HepG2 (cell line): ENCODE data around the gene PPM1G. TPM values are rescaled to one million over a fixed set of nuclear protein-coding genes. Genes with fewer than 3 reads are reported as not detected.

Experiments
- DMTF1 ChIP-seq: sonication (generic); formaldehyde crosslinking; IDR thresholded peaks from 2 replicates; pipeline ENCODE4 v1.4.0; 2020; ENCODE audit warnings: mild to moderate bottlenecking, missing genetic modification reagents
- FOXA3 ChIP-seq: IDR thresholded peaks from 2 replicates; pipeline ENCODE4 v1.6.1; 2016; ENCODE audit warnings: missing genetic modification reagents, missing compliant biosample characterization
- GATA4 ChIP-seq: sonication (generic); IDR thresholded peaks from 2 replicates; pipeline ENCODE4 v1.6.1; 2016; ENCODE audit warnings: antibody characterized with exemption, low read depth, borderline replicate concordance
- HOXA5 ChIP-seq: sonication (generic); formaldehyde crosslinking; IDR thresholded peaks from 2 replicates; pipeline ENCODE4 v1.4.0; 2020; ENCODE audit warnings: missing genetic modification reagents
- JUNB ChIP-seq: sonication (generic); formaldehyde crosslinking; IDR thresholded peaks from 2 replicates; pipeline ENCODE4 v1.8.0; 2022; ENCODE audit warnings: missing genetic modification reagents, mild to moderate bottlenecking, borderline replicate concordance
- MEIS2 ChIP-seq: sonication (generic); formaldehyde crosslinking; IDR thresholded peaks from 2 replicates; pipeline ENCODE4 v1.9.0; 2021; ENCODE audit warnings: mild to moderate bottlenecking, missing genetic modification reagents
- NCOA5 ChIP-seq: sonication (generic); formaldehyde crosslinking; IDR thresholded peaks from 2 replicates; pipeline ENCODE4 v1.4.0; 2020; ENCODE audit warnings: missing genetic modification reagents
- PHB2 ChIP-seq: fragments of 450-650 bp; IDR thresholded peaks from 2 replicates; pipeline ENCODE4 v1.6.1; 2018; ENCODE audit not compliant: partially characterized antibody
- RAD21 ChIP-seq: fragments of 450-650 bp; formaldehyde crosslinking; IDR thresholded peaks from 2 replicates; pipeline ENCODE4 v1.5.0; 2020; ENCODE audit warnings: mild to moderate bottlenecking
- TBP ChIP-seq: sonication (generic); formaldehyde crosslinking; IDR thresholded peaks from 2 replicates; pipeline ENCODE4 v1.5.0; 2020; ENCODE audit warnings: missing genetic modification reagents
- TCF7 ChIP-seq: sonication (generic); IDR thresholded peaks from 2 replicates; pipeline ENCODE4 v1.6.1; 2016; ENCODE audit warnings: antibody characterized with exemption, low read depth
- U2AF1 ChIP-seq: fragments of 200-400 bp; formaldehyde crosslinking; optimal IDR thresholded peaks from 2 replicates; pipeline ENCODE3; 2017; ENCODE audit warnings: mild to moderate bottlenecking, low read depth, low read length
- ZBTB4 ChIP-seq: sonication (generic); formaldehyde crosslinking; IDR thresholded peaks from 2 replicates; pipeline ENCODE4 v1.4.0; 2020; ENCODE audit warnings: missing genetic modification reagents, mild to moderate bottlenecking, borderline replicate concordance
- ZNF205 ChIP-seq: IDR thresholded peaks from 2 replicates; pipeline ENCODE4 v1.6.1; 2018; ENCODE audit warnings: missing biosample characterization, missing genetic modification reagents
- ZNF329 ChIP-seq: sonication (generic); formaldehyde crosslinking; IDR thresholded peaks from 2 replicates; pipeline ENCODE4 v1.9.0; 2021; ENCODE audit warnings: low read depth, mild to moderate bottlenecking, missing genetic modification reagents
- ZNF547 ChIP-seq: sonication (generic); formaldehyde crosslinking; IDR thresholded peaks from 2 replicates; pipeline ENCODE4 v1.5.1; 2020; ENCODE audit warnings: mild to moderate bottlenecking, missing genetic modification reagents
- ZNF549 ChIP-seq: sonication (generic); formaldehyde crosslinking; IDR thresholded peaks from 2 replicates; pipeline ENCODE4 v1.5.0; 2020; ENCODE audit warnings: missing genetic modification reagents
- ZNF574 ChIP-seq: sonication (generic); formaldehyde crosslinking; IDR thresholded peaks from 2 replicates; pipeline ENCODE4 v1.4.0; 2020; ENCODE audit warnings: missing genetic modification reagents
- ZNF772 ChIP-seq: sonication (generic); formaldehyde crosslinking; IDR thresholded peaks from 2 replicates; pipeline ENCODE4 v1.5.0; 2020; ENCODE audit warnings: mild to moderate bottlenecking, missing genetic modification reagents
- ZNF780A ChIP-seq: sonication (generic); formaldehyde crosslinking; IDR thresholded peaks from 2 replicates; pipeline ENCODE4 v1.8.0; 2022; ENCODE audit warnings: mild to moderate bottlenecking, missing genetic modification reagents, moderate library complexity
- ZNF781 ChIP-seq: sonication (generic); formaldehyde crosslinking; IDR thresholded peaks from 2 replicates; pipeline ENCODE4 v1.5.1; 2020; ENCODE audit warnings: borderline replicate concordance, mild to moderate bottlenecking, missing genetic modification reagents; ENCODE audit errors: not compliant biosample characterization
- polyA plus RNA-seq, 8 experiments: library from polyadenylated mRNA; depleted of rRNA in 3 of 8; stranded (reverse) in 7 of 8; unstranded in 1 of 8; fragments of >200 nt; fragmentation: Illumina TruSeq in 4 of 8; extraction: Trizol in 4 of 8; gene quantifications; 2 replicates each; pipeline versions ENCODE4 v1.2.1 to v1.2.3, GENCODE V29; 2011 to 2016; ENCODE audit warnings: low read depth in 4 of 8, missing spikeins in 1 of 8, mixed read lengths in 1 of 8; ENCODE audit not compliant: insufficient read depth in 1 of 8
- total RNA-seq, 5 experiments: library from RNA; depleted of rRNA; stranded (reverse); fragments of >200 nt; fragmentation: Illumina TruSeq; extraction: Trizol; gene quantifications; 2 replicates each; pipeline ENCODE4 v1.2.3, GENCODE V29; 2016; ENCODE audit warnings: low read depth in 1 of 5

PPM1G gene
- total and polyA plus RNA-seq, 2 of the 13 experiments (the other 11 are each of a cell fraction or from before 2014, with no cell fraction given), result 58.2 to 213 TPM

- TF ChIP-seq ZBTB4 (CRISPR knock-in tag), result peak; percentile 82; the same call in 1 of the 2 replicates
- TF ChIP-seq ZNF780A (CRISPR knock-in tag), result no peak
- no peak for TF ChIP-seq ZNF205 (CRISPR knock-in tag)
- peak; percentile 11; the same call in 1 of the 2 replicates for TF ChIP-seq RAD21 (CRISPR knock-in tag)
- no peak for TF ChIP-seq U2AF1
- TF ChIP-seq NCOA5 (CRISPR knock-in tag), result no peak
- no peak for TF ChIP-seq TCF7
- no peak for TF ChIP-seq ZNF781 (CRISPR knock-in tag)
- TF ChIP-seq PHB2, result no peak
- TF ChIP-seq ZNF549 (CRISPR knock-in tag), result no peak
- TF ChIP-seq ZNF574 (CRISPR knock-in tag), result peak; percentile 71
- no peak for TF ChIP-seq JUNB
- TF ChIP-seq ZNF547 (CRISPR knock-in tag), result peak; percentile 63; the same call in 1 of the 2 replicates
- no peak for TF ChIP-seq HOXA5 (CRISPR knock-in tag)
- no peak for TF ChIP-seq DMTF1
- no peak for TF ChIP-seq ZNF329 (CRISPR knock-in tag)
- no peak for TF ChIP-seq MEIS2 (CRISPR knock-in tag)
- TF ChIP-seq TBP (CRISPR knock-in tag), result no peak
- TF ChIP-seq ZNF772 (CRISPR knock-in tag), result 0 out of 2 replicates have a peak, but pooled peaks have one; percentile 69
- no peak for TF ChIP-seq FOXA3 (CRISPR knock-in tag)
- TF ChIP-seq GATA4, result no peak
These were observed 28.5 kb downstream of the PPM1G start, which contains the start of gene ZNF513 (continued) for GRCh38 chr2:27380626-27381545.
